BJ (cell line): ENCODE results near the gene PPP1R3E. TPM values are rescaled to one million over a fixed set of nuclear protein-coding genes. Genes with fewer than 3 reads are reported as not detected.
A peak's percentile ranks its signal among the peaks of the same experiment; 100 is the strongest.

Experiments used
- CTCF ChIA-PET: fragments of 350-600 bp; formaldehyde crosslinking; extraction: SDS; loops from one replicate; lab custom pipeline; 2021; ENCODE audit warnings: antibody characterized with exemption, inconsistent platforms; lab: Yijun Ruan, JAX
- POLR2A ChIA-PET: fragments of 300-600 bp; sonication (Branson Sonifier 250); formaldehyde crosslinking; extraction: SDS; loops from one replicate; lab custom pipeline; 2021; ENCODE audit warnings: antibody characterized with exemption; lab: Charles Lee
- DNase-seq: peaks from one replicate; pipeline ENCODE4 v3.0.0-alpha.2; 2011; ENCODE audit warnings: low read depth
- H3K27me3 ChIP-seq: 2 replicates; pipeline ENCODE4 v1.6.0; 2011; ENCODE audit warnings: low read length; ENCODE audit not compliant: control insufficient read depth, insufficient read depth
- H3K36me3 ChIP-seq: 2 replicates; pipeline ENCODE4 v1.5.1; 2011; ENCODE audit warnings: low read length; ENCODE audit not compliant: control insufficient read depth, insufficient read depth
- H3K4me3 ChIP-seq: 2 replicates; pipeline ENCODE4 v1.5.1; 2011; ENCODE audit warnings: low read depth, mild to moderate bottlenecking, control low read depth, low read length
- CTCF ChIP-seq: IDR thresholded peaks from 2 replicates; pipeline ENCODE4 v1.5.1; 2011; ENCODE audit warnings: low read depth, mild to moderate bottlenecking, control low read depth, inconsistent platforms, low read length, moderate library complexity; ENCODE audit not compliant: insufficient read depth
- polyA minus RNA-seq: library from RNA; depleted of rRNA, polyadenylated mRNA; stranded (reverse); fragments of >200 nt; gene quantifications from 2 replicates; pipeline ENCODE4 v1.2.3, GENCODE V29; 2011; rRNA and poly(A)+ RNA removed
- polyA plus RNA-seq: library from polyadenylated mRNA; depleted of rRNA; stranded (reverse); fragments of >200 nt; gene quantifications from 2 replicates; pipeline ENCODE4 v1.2.3, GENCODE V29; 2011; rRNA removed

PPP1R3E gene
- polyA plus RNA-seq = 2.5 and 2.8 TPM in 2 replicates
- 2.2 and 2.5 TPM in 2 replicates for polyA minus RNA-seq

- H3K4me3 ChIP-seq = peak within 1 kb of the TSS; percentile 49
- ChIA-PET POLR2A (no interaction called here), CTCF (interaction anchor here (0.6 to 1.9 kb wide), 9 partner anchors 8 to 464 kb away, joined by 3 to 6 read pairs (median 3); partner anchors contain the start of genes CDH24 and PABPN1)
- peaks cover 1% of the 10 kb centered on the region; the same call in 1 of the 2 replicates for H3K36me3 ChIP-seq
- no peak for DNase-seq
- no peaks in the 10 kb centered on the region for H3K27me3 ChIP-seq
- no peak for TF ChIP-seq CTCF
Measured at GRCh38 chr14:23302290-23303225, at the start of gene PPP1R3E. Gene PPP1R3E, minus strand, starts transcription at chr14:23302859. Its CDS starts 283 bp downstream, at chr14:23302576.

- peaks cover 1% of the 10 kb centered on the region; the same call in 1 of the 2 replicates for H3K27me3 ChIP-seq
- ChIA-PET CTCF (interaction anchor here (0.7 to 1.9 kb wide), 4 partner anchors 18 to 30 kb away, joined by 3 to 15 read pairs (median 3); partner anchors contain the start of gene IL25), POLR2A (interaction anchor here (0.6 to 0.8 kb wide), 3 partner anchors 12 to 30 kb away, joined by 3 read pairs; no protein-coding TSS in a partner anchor)
- H3K36me3 ChIP-seq = no peaks in the 10 kb centered on the region
- DNase-seq = no peak
- no peak for TF ChIP-seq CTCF
- peak overlapping the region; percentile 74 for H3K4me3 ChIP-seq
Measured at GRCh38 chr14:23351681-23352505, 49.2 kb upstream of the PPP1R3E start.

GRCh38 chr14:23349156-23349845 is 46.6 kb upstream of the PPP1R3E start:
- no peak for DNase-seq
- TF ChIP-seq CTCF = no peak
- Histone ChIP-seq H3K27me3 (no peaks in the 10 kb centered on the region; the same call in 1 of the 2 replicates), H3K36me3 (no peaks in the 10 kb centered on the region), H3K4me3 (no peak overlapping the region)
- CTCF ChIA-PET = no interaction called here
- POLR2A ChIA-PET = interaction anchor here (0.6 kb wide), 1 partner anchor 198 kb away, joined by 4 read pairs; no protein-coding TSS in a partner anchor

- TF ChIP-seq CTCF = no peak
Measured at GRCh38 chr14:23348297-23348655, 45.6 kb upstream of the PPP1R3E start.

More at GRCh38 chr14:23348297-23348655, 45.6 kb upstream of the PPP1R3E start:
- no peak for DNase-seq
- ChIA-PET POLR2A (interaction anchor here (0.6 kb wide), 1 partner anchor 199 kb away, joined by 4 read pairs; no protein-coding TSS in a partner anchor), CTCF (interaction anchor here (4.2 kb wide), 1 partner anchor 31 kb away, joined by 15 read pairs; no protein-coding TSS in a partner anchor)
- Histone ChIP-seq H3K4me3 (no peak overlapping the region), H3K36me3 (no peaks in the 10 kb centered on the region), H3K27me3 (no peaks in the 10 kb centered on the region)
